Gastrocnemius medialis (tissue), 4 donors: ENCODE results near the gene CFAP77. TPM values are rescaled to one million over a fixed set of nuclear protein-coding genes. Genes with fewer than 3 reads are reported as not detected.

Experiments
- ATAC-seq, 2 donors: fragments of 150-250 bp; one replicate each; pipeline ENCODE4 v1.9.1; 2016
- DNase-seq, 2 donors: peaks; one replicate each; pipeline ENCODE4 v3.0.0-alpha.2; 2019
- H3K27ac ChIP-seq, 4 donors: fragments of 200-600 bp; sonication (generic); 1 replicate in 1 of 4; 2 replicates in 3 of 4; pipeline ENCODE4 v1.5.1; 2016 to 2018; ENCODE audit warnings: mild to moderate bottlenecking in 2 of 4, moderate library complexity in 1 of 4
- H3K27me3 ChIP-seq, 3 donors: fragments of 200-600 bp; sonication (generic) in 2 of 3; 1 replicate in 1 of 3; 2 replicates in 2 of 3; pipeline versions ENCODE4 v1.5.1 to v1.6.0; 2016 to 2019; ENCODE audit warnings: mild to moderate bottlenecking in 1 of 3, moderate library complexity in 1 of 3
- H3K36me3 ChIP-seq, 2 donors: fragments of 200-600 bp; sonication (generic) in 1 of 2; one replicate each; pipeline ENCODE4 v1.5.1; 2017 to 2018
- H3K4me1 ChIP-seq, 2 donors: fragments of 200-600 bp; sonication (generic) in 1 of 2; one replicate each; pipeline ENCODE4 v1.5.1; 2016 to 2017; ENCODE audit warnings: mild to moderate bottlenecking in 2 of 2
- H3K4me3 ChIP-seq, 4 donors: fragments of 200-600 bp; sonication (generic) in 3 of 4; 1 replicate in 1 of 4; 2 replicates in 3 of 4; pipeline ENCODE4 v1.5.1; 2016 to 2019; ENCODE audit warnings: mild to moderate bottlenecking in 2 of 4
- H3K9me3 ChIP-seq, 3 donors: fragments of 200-600 bp; sonication (generic) in 2 of 3; 1 replicate in 1 of 3; 2 replicates in 2 of 3; pipeline ENCODE4 v1.5.1; 2016 to 2019
- POLR2A ChIP-seq, 2 donors: fragments of 450-650 bp; IDR thresholded peaks; one replicate each; pipeline ENCODE4 v1.6.1; 2017; ENCODE audit warnings: antibody characterized with exemption in 2 of 2, mild to moderate bottlenecking in 2 of 2, moderate library complexity in 2 of 2
- in situ Hi-C, 4 donors: fragments of 200-750 bp; cut with MboI; loops; one replicate each; pipeline versions ENCODE4 v1.15.0 to v1.8.0; 2017; ENCODE audit warnings: low sequenced_read_pairs in 4 of 4
- intact Hi-C: fragments of 100-400 bp; cut with DNase I; formaldehyde crosslinking; loops from one replicate; pipeline ENCODE4 v1.15.1; 2023; ENCODE audit warnings: low total_unique reads
- total RNA-seq, 4 donors: library from RNA; depleted of rRNA; stranded (reverse); fragments of >200 nt; gene quantifications; one replicate each; pipeline versions ENCODE4 v1.1.0 to v1.2.3, GENCODE V29; 2016
- TF ChIP-seq, protein P1 (sequence below), 5 experiments: fragments of 450-650 bp in 3 of 5; fragments of 200-600 bp in 2 of 5; sonication (generic) in 2 of 5; IDR thresholded peaks in 4 of 5; conservative IDR thresholded peaks in 1 of 5; 1 replicate in 4 of 5; 2 replicates in 1 of 5; pipeline ENCODE4 v1.5.1; 2016 to 2019; ENCODE audit warnings: antibody characterized with exemption in 5 of 5, mild to moderate bottlenecking in 3 of 5, moderate library complexity in 3 of 5

The CFAP77 gene
- total RNA-seq, 4 donors from 2014 or later = not detected

- Histone ChIP-seq H3K36me3 (peaks cover 0 to 16% of the 10 kb centered on the region in 2 donors), H3K27ac (no peak overlapping the region), H3K4me3 (no peak overlapping the region), H3K9me3 (no peaks in the 10 kb centered on the region), H3K4me1 (no peaks in the 10 kb centered on the region), H3K27me3 (peaks cover 26 to 35% (median 34%) of the 10 kb centered on the region in 3 donors)
- ATAC-seq = no peak
- intact Hi-C loops (no loop called here), in situ Hi-C loops (no loop called here)
- no peak for DNase-seq
- no peak for TF ChIP-seq POLR2A (IDR thresholded peaks at IDR 0.05)
- TF ChIP-seq, protein P1, sequence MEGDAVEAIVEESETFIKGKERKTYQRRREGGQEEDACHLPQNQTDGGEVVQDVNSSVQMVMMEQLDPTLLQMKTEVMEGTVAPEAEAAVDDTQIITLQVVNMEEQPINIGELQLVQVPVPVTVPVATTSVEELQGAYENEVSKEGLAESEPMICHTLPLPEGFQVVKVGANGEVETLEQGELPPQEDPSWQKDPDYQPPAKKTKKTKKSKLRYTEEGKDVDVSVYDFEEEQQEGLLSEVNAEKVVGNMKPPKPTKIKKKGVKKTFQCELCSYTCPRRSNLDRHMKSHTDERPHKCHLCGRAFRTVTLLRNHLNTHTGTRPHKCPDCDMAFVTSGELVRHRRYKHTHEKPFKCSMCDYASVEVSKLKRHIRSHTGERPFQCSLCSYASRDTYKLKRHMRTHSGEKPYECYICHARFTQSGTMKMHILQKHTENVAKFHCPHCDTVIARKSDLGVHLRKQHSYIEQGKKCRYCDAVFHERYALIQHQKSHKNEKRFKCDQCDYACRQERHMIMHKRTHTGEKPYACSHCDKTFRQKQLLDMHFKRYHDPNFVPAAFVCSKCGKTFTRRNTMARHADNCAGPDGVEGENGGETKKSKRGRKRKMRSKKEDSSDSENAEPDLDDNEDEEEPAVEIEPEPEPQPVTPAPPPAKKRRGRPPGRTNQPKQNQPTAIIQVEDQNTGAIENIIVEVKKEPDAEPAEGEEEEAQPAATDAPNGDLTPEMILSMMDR (IDR thresholded peaks at IDR 0.05 in 4 of 5, conservative IDR thresholded peaks at IDR 0.05 in 1 of 5) = no peak
These were observed 184.4 kb downstream of the CFAP77 start for GRCh38 chr9:132594412-132594811.

DNA sequence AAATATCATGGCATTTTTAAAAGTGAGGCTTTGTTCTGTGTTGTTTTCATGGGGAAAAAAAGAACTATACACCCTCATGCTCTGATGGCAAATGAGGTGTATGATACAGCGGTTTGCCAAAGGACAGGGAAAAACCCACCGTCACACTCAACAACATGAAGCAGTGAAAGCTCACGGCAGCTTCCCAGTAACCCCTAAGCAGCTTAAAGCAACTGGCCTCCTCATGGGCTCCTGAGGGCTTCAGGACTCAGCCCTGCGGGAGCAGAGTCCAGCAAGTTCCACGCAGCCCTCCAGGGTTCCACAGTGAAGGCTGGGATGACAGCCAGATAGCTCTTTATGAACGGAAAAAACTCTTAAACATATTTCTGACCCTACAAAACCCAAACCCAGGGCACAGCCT, 185.3 kb downstream of the CFAP77 start:
- in situ Hi-C loops (no loop called here), intact Hi-C loops (no loop called here)
- Histone ChIP-seq H3K36me3 (peaks cover 0 to 16% of the 10 kb centered on the region in 2 donors), H3K27ac (no peak overlapping the region), H3K27me3 (peaks cover 17 to 28% (median 25%) of the 10 kb centered on the region in 3 donors), H3K4me3 (no peak overlapping the region), H3K4me1 (no peaks in the 10 kb centered on the region), H3K9me3 (no peaks in the 10 kb centered on the region)
- DNase-seq = no peak
- no peak for ATAC-seq
- no peak for TF ChIP-seq POLR2A (IDR thresholded peaks at IDR 0.05)
- TF ChIP-seq, protein P1 (IDR thresholded peaks at IDR 0.05 in 4 of 5, conservative IDR thresholded peaks at IDR 0.05 in 1 of 5) = no peak

DNA sequence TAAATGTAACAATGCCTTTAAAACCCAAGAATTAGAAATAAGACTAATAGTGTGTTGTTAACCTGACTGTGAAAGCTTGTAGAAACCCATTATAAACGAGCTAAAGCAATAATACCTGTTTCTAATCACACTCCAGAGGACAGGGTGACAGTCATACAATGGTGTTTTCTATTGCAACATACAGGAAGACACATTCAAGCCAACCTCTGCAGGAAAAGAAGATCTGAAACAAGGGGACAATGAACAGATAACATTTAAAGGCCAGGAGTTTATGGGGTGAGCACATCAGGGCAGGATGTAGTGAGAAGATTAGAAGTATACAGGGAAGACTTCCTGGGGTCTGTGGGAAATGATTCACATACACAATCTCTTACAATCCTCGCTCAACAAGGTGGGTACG, 186.2 kb downstream of the CFAP77 start:
- intact Hi-C loops (no loop called here), in situ Hi-C loops (no loop called here)
- Histone ChIP-seq H3K9me3 (no peaks in the 10 kb centered on the region), H3K4me3 (no peak overlapping the region), H3K36me3 (peaks cover 0 to 16% of the 10 kb centered on the region in 2 donors), H3K27ac (no peak overlapping the region), H3K4me1 (no peaks in the 10 kb centered on the region), H3K27me3 (peaks cover 9 to 19% (median 19%) of the 10 kb centered on the region in 3 donors)
- ATAC-seq (no peak), DNase-seq (no peak)
- TF ChIP-seq POLR2A (IDR thresholded peaks at IDR 0.05) = no peak
- TF ChIP-seq, protein P1 (IDR thresholded peaks at IDR 0.05 in 4 of 5, conservative IDR thresholded peaks at IDR 0.05 in 1 of 5) = no peak

DNA sequence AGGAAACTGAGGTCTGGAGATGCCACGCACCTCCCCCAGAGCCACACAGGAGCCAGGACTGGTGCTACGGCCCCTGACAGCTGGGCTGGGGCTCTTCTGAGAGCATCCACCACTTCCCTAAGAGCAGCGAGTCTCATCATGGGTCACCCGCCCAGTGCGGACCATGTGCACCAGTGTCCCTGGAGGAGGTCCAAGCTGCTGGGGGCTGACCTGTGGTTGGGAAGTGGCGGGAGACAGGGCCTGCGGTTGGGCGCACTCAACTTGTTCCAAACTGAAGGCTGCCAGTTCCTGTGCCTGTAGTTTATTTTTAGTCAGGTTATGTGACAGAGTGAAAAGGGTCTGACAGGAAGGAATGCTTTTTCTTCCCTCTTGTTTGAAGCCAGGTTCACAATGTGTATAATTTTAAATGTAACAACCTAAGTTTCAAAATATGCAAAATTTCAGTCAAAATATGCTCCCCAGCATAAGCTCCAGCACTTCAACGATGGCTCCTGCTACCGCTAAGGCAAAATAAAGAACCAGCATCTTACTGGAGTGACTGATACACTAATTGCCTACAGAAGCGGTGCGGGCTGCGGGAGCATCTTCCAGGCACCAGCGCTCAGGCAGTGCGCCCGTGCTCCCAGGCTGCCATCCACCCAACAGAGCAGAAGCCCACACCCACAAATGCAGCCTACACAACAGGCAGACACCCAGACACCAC, 187.2 kb downstream of the CFAP77 start:
- H3K9me3 ChIP-seq = no peaks in the 10 kb centered on the region
- no peaks in the 10 kb centered on the region for H3K4me1 ChIP-seq
- no peak for TF ChIP-seq POLR2A (IDR thresholded peaks at IDR 0.05)
- TF ChIP-seq, protein P1 (IDR thresholded peaks at IDR 0.05 in 4 of 5, conservative IDR thresholded peaks at IDR 0.05 in 1 of 5) = no peak
- intact Hi-C loops = no loop called here
- H3K36me3 ChIP-seq = peaks cover 0 to 19% of the 10 kb centered on the region in 2 donors
- ATAC-seq = no peak
- H3K27me3 ChIP-seq = peaks cover 0 to 9% (median 8%) of the 10 kb centered on the region in 3 donors
- peak in 1 of 2 donors; percentile 18 for DNase-seq
- H3K4me3 ChIP-seq = no peak overlapping the region
- in situ Hi-C loops = no loop called here
- no peak overlapping the region for H3K27ac ChIP-seq
